Activated T-cell treated with anti-CD3 and anti-CD28 coated beads, Interleukin-2, amount 50 U/mL, for 1 hour (primary cell): Measurements from ENCODE around the gene ZNF471.

ENCODE experiments used
- DNase-seq: peaks from one replicate; pipeline ENCODE4 v3.0.0-alpha.2; 2020

Gene ZNF471

GRCh38 chr19:56577719-56578602 lies 70.3 kb downstream of the ZNF471 start:
- DNase-seq = no peak
